Suprapubic skin (tissue), 4 donors: Measurements from ENCODE around the gene CLEC16A. TPM values are rescaled to one million over a fixed set of nuclear protein-coding genes. Genes with fewer than 3 reads are reported as not detected.

Source experiments
- DNase-seq, 2 donors: peaks; one replicate each; pipeline ENCODE4 v3.0.0-alpha.2; 2019; ENCODE audit warnings: low spot score in 2 of 2
- H3K27ac ChIP-seq: fragments of 200-600 bp; sonication (generic); one replicate; pipeline ENCODE4 v1.5.1; 2019
- H3K27me3 ChIP-seq: fragments of 200-600 bp; sonication (generic); one replicate; pipeline ENCODE4 v1.5.1; 2019
- H3K36me3 ChIP-seq: fragments of 200-600 bp; sonication (generic); one replicate; pipeline ENCODE4 v1.5.1; 2019
- H3K4me1 ChIP-seq: fragments of 200-600 bp; sonication (generic); one replicate; pipeline ENCODE4 v1.5.1; 2019
- H3K4me3 ChIP-seq: fragments of 200-600 bp; sonication (generic); one replicate; pipeline ENCODE4 v1.5.1; 2019; ENCODE audit warnings: mild to moderate bottlenecking
- H3K9me3 ChIP-seq: fragments of 200-600 bp; sonication (generic); one replicate; pipeline ENCODE4 v1.5.1; 2019
- EP300 ChIP-seq: sonication (generic); formaldehyde crosslinking; IDR thresholded peaks from one replicate; pipeline ENCODE4 v1.6.1; 2017; ENCODE audit warnings: antibody characterized with exemption
- POLR2A ChIP-seq, 2 donors: fragments of 450-650 bp; IDR thresholded peaks; one replicate each; pipeline ENCODE4 v1.6.1; 2017; ENCODE audit warnings: antibody characterized with exemption in 2 of 2, mild to moderate bottlenecking in 2 of 2, moderate library complexity in 2 of 2
- POLR2AphosphoS5 ChIP-seq, 3 donors: sonication (generic); formaldehyde crosslinking; IDR thresholded peaks; one replicate each; pipeline ENCODE4 v1.6.1; 2017; ENCODE audit warnings: antibody characterized with exemption in 3 of 3
- WGBS: methylation state at CpG from one replicate; pipeline ENCODE4 v1.1.5; 2018; 5-methylcytosine and 5-hydroxymethylcytosine counted together
- total RNA-seq, 4 donors: library from RNA; depleted of rRNA; stranded (reverse); fragments of >200 nt; gene quantifications; one replicate each; pipeline ENCODE4 v1.1.0, GENCODE V29; 2016
- TF ChIP-seq, protein P1 (sequence below), 2 donors: fragments of 200-600 bp in 1 of 2; fragments of 450-650 bp in 1 of 2; sonication (generic) in 1 of 2; IDR thresholded peaks; one replicate each; pipeline ENCODE4 v1.5.1; 2016 to 2019; ENCODE audit warnings: antibody characterized with exemption in 2 of 2, mild to moderate bottlenecking in 1 of 2, moderate library complexity in 1 of 2

CLEC16A gene
- total RNA-seq, 4 donors from 2014 or later = 37.2 to 62.3 (median 39.0) TPM

DNA sequence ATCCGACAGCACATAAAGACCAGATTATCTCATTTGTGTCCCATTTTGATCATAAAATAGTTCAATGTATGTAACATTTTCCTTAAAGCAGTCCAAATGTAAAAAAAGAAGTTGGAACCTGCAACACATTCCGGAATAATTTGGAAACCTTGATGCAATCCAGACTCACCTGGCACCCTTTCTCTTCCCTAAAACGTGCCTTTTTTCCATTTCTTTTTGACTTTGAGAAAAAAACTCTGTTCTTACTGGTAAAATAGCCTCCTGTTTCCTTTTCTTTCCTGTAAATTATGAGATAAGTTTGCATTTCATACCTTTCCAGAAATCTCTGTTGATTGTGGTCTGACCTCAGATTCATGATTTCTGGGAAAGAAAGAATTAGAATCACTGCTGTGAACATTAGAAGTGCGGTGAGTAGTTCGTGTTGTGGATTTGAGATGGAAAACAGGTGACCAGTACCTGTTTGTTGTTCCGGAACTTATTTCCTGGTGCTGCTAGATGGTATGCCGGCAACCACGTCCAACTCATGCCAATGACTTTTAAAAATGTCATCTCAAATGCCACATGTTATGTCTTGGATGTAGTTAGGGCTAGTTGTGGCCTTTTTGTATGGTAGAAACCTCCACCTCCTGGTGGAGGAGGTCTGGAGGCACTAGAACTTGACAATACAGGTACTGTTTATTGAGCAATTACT is 203.5 kb downstream of the CLEC16A start:
- WGBS = 66% methylated on average over 8 of the region's 8 CpGs
- DNase-seq = no peak
- H3K4me3 ChIP-seq = no peak overlapping the region

DNA sequence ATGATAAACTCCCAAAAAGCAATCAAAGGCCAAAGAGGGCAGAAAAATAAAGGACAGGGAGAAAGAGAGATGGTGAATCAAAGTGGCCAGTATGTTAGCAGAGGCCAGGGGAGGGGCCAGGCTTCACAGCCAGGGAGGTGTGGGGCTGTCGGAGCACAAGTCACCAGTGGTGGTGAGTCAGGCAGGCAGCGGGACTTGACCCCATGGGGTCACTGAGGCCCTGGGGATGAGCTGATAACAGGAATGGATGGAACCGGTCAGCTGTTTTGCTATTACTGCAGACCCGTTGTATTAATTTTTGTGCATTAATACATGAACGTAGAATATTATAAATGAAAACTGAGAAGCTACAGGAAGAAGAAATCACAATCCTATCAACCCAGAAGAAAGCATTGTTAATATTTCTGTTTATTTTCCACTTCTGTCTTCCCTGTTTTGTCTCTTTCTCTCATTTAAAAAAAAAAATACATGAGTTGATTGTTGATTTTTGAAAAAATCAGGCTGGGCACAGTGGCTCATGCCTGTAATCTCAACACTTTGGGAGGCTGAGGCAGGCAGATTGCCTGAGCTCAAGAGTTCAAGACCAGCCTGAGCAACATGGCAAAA is 204.8 kb downstream of the CLEC16A start:
- H3K27ac ChIP-seq = no peak overlapping the region
- DNase-seq = no peak
- whole genome bisulfite sequencing = 81% methylated on average over 5 of the region's 5 CpGs
- H3K36me3 ChIP-seq = no peaks in the 10 kb centered on the region
- peaks cover 13% of the 10 kb centered on the region for H3K4me1 ChIP-seq
- H3K27me3 ChIP-seq = no peaks in the 10 kb centered on the region
- H3K9me3 ChIP-seq = no peaks in the 10 kb centered on the region
- no peak overlapping the region for H3K4me3 ChIP-seq
- TF ChIP-seq, protein P1, sequence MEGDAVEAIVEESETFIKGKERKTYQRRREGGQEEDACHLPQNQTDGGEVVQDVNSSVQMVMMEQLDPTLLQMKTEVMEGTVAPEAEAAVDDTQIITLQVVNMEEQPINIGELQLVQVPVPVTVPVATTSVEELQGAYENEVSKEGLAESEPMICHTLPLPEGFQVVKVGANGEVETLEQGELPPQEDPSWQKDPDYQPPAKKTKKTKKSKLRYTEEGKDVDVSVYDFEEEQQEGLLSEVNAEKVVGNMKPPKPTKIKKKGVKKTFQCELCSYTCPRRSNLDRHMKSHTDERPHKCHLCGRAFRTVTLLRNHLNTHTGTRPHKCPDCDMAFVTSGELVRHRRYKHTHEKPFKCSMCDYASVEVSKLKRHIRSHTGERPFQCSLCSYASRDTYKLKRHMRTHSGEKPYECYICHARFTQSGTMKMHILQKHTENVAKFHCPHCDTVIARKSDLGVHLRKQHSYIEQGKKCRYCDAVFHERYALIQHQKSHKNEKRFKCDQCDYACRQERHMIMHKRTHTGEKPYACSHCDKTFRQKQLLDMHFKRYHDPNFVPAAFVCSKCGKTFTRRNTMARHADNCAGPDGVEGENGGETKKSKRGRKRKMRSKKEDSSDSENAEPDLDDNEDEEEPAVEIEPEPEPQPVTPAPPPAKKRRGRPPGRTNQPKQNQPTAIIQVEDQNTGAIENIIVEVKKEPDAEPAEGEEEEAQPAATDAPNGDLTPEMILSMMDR (IDR thresholded peaks at IDR 0.05) = no peak
- TF ChIP-seq EP300 = no peak
- TF ChIP-seq POLR2A (IDR thresholded peaks at IDR 0.05) = no peak
- no peak for TF ChIP-seq POLR2AphosphoS5 (IDR thresholded peaks at IDR 0.05)

More for the DNA sequence above, 203.5 kb downstream of the CLEC16A start:
- Histone ChIP-seq H3K36me3 (no peaks in the 10 kb centered on the region), H3K27ac (no peak overlapping the region), H3K27me3 (no peaks in the 10 kb centered on the region), H3K4me1 (peaks cover 13% of the 10 kb centered on the region), H3K9me3 (no peaks in the 10 kb centered on the region)
- no peak for TF ChIP-seq POLR2AphosphoS5 (IDR thresholded peaks at IDR 0.05)
- TF ChIP-seq POLR2A (IDR thresholded peaks at IDR 0.05) = no peak
- TF ChIP-seq EP300 = no peak
- TF ChIP-seq, protein P1 (IDR thresholded peaks at IDR 0.05) = no peak

GRCh38 chr16:11150190-11150589 is 205.8 kb downstream of the CLEC16A start:
- no peaks in the 10 kb centered on the region for H3K27me3 ChIP-seq
- no peak for DNase-seq
- H3K4me3 ChIP-seq = no peak overlapping the region
- no peak for TF ChIP-seq POLR2AphosphoS5 (IDR thresholded peaks at IDR 0.05)
- TF ChIP-seq POLR2A (IDR thresholded peaks at IDR 0.05) = no peak
- TF ChIP-seq, protein P1 (IDR thresholded peaks at IDR 0.05) = no peak
- no peak for TF ChIP-seq EP300
- no peak overlapping the region for H3K27ac ChIP-seq
- no peaks in the 10 kb centered on the region for H3K36me3 ChIP-seq
- 97% methylated on average over 5 of the region's 5 CpGs for WGBS
- no peaks in the 10 kb centered on the region for H3K9me3 ChIP-seq
- peaks cover 8% of the 10 kb centered on the region for H3K4me1 ChIP-seq

GRCh38 chr16:11151156-11151884 is 207.0 kb downstream of the CLEC16A start:
- 81% methylated on average over 9 of the region's 9 CpGs for WGBS
- TF ChIP-seq EP300 (no peak), POLR2A (IDR thresholded peaks at IDR 0.05) (no peak), POLR2AphosphoS5 (IDR thresholded peaks at IDR 0.05) (no peak)
- TF ChIP-seq, protein P1 (IDR thresholded peaks at IDR 0.05) = no peak
- H3K4me1 ChIP-seq = peaks cover 5% of the 10 kb centered on the region

More at GRCh38 chr16:11151156-11151884, 207.0 kb downstream of the CLEC16A start:
- H3K27me3 ChIP-seq = no peaks in the 10 kb centered on the region
- H3K36me3 ChIP-seq = no peaks in the 10 kb centered on the region
- H3K9me3 ChIP-seq = no peaks in the 10 kb centered on the region
- H3K4me3 ChIP-seq = no peak overlapping the region
- DNase-seq = no peak
- H3K27ac ChIP-seq = no peak overlapping the region
